Occipital lobe (tissue), 2 donors: ENCODE data around the gene COPS9. TPM values are rescaled to one million over a fixed set of nuclear protein-coding genes. Genes with fewer than 3 reads are reported as not detected.

Source experiments
- DNase-seq: peaks from one replicate; lab custom pipeline; 2025; lab: John Stamatoyannopoulos, UW
- total RNA-seq: library from RNA; depleted of rRNA; stranded (reverse); fragments of >200 nt; gene quantifications from one replicate; pipeline ENCODE4 v1.2.3, GENCODE V29; 2014

Gene COPS9
- total RNA-seq, 1 donor from 2014 or later: 81.1 TPM

GRCh38 chr2:240134956-240135520 is 1.1 kb downstream of the COPS9 start:
- DNase-seq: no peak

- no peak for DNase-seq
These were observed 1.6 kb downstream of the COPS9 start for GRCh38 chr2:240134466-240134865.

GRCh38 chr2:240133401-240133800 is 2.7 kb downstream of the COPS9 start:
- no peak for DNase-seq

- peak; percentile 55 for DNase-seq
These were observed 3.5 kb downstream of the COPS9 start for GRCh38 chr2:240132651-240132980.

- DNase-seq: no peak
These were observed 4.0 kb downstream of the COPS9 start for GRCh38 chr2:240131941-240132650.

- DNase-seq: no peak
These were observed 4.8 kb downstream of the COPS9 start for GRCh38 chr2:240131296-240131695.

- DNase-seq: no peak
These were observed 5.5 kb downstream of the COPS9 start for GRCh38 chr2:240130393-240131195.

- DNase-seq: no peak
These were observed 6.2 kb downstream of the COPS9 start for GRCh38 chr2:240129731-240130392.

GRCh38 chr2:240129311-240129710 is 6.8 kb downstream of the COPS9 start:
- DNase-seq: no peak

GRCh38 chr2:240128608-240129145 is 7.4 kb downstream of the COPS9 start:
- no peak for DNase-seq

- DNase-seq: no peak
These were observed 8.0 kb downstream of the COPS9 start for GRCh38 chr2:240127911-240128607.

- no peak for DNase-seq
These were observed 8.8 kb downstream of the COPS9 start for GRCh38 chr2:240127191-240127750.

GRCh38 chr2:240126731-240127130 is 9.4 kb downstream of the COPS9 start:
- DNase-seq: no peak

GRCh38 chr2:240125742-240126141 is 10.4 kb downstream of the COPS9 start:
- DNase-seq: no peak

GRCh38 chr2:240124651-240125030 is 11.5 kb downstream of the COPS9 start:
- DNase-seq: no peak

- DNase-seq: no peak
These were observed 12.1 kb downstream of the COPS9 start for GRCh38 chr2:240123821-240124650.

- no peak for DNase-seq
These were observed 14.4 kb downstream of the COPS9 start for GRCh38 chr2:240121675-240122074.

- no peak for DNase-seq
These were observed 14.9 kb downstream of the COPS9 start for GRCh38 chr2:240121190-240121589.

- no peak for DNase-seq
These were observed 21.9 kb downstream of the COPS9 start for GRCh38 chr2:240114233-240114632.
